Stimulated activated CD4-positive, alpha-beta T cell treated with anti-CD3 and anti-CD28 coated beads, Interleukin-1b, Interleukin-23, amount 100 ng/mL, for 1 hour (primary cell): ENCODE data around the gene SC5D.

Experiments
- DNase-seq, 2 donors: peaks; one replicate each; pipeline ENCODE4 v3.0.0-alpha.2; 2020; ENCODE audit warnings: low read depth in 2 of 2

Gene SC5D

GRCh38 chr11:121292495-121293287 lies at the start of gene SC5D:
SC5D (plus strand) TSS chr11:121292771; CDS start chr11:121303376, 10,605 bp downstream.
- DNase-seq: peak; percentile 80 to 86

GRCh38 chr11:121244884-121245283 lies 47.7 kb upstream of the SC5D start:
- no peak for DNase-seq

GRCh38 chr11:121246021-121246768 lies 46.4 kb upstream of the SC5D start:
- DNase-seq: no peak

- DNase-seq: no peak
Measured at GRCh38 chr11:121246769-121247035, 45.9 kb upstream of the SC5D start.

- no peak for DNase-seq
Measured at GRCh38 chr11:121248496-121248895, 44.1 kb upstream of the SC5D start.

- DNase-seq: no peak
Measured at GRCh38 chr11:121249039-121249663, 43.4 kb upstream of the SC5D start.

- DNase-seq: no peak
Measured at GRCh38 chr11:121250843-121251242, 41.7 kb upstream of the SC5D start.

- no peak for DNase-seq
Measured at GRCh38 chr11:121253951-121254350, 38.6 kb upstream of the SC5D start.

- DNase-seq: no peak
Measured at GRCh38 chr11:121254756-121255155, 37.8 kb upstream of the SC5D start.

- DNase-seq: no peak
Measured at GRCh38 chr11:121255473-121256125, 37.0 kb upstream of the SC5D start.

- DNase-seq: no peak
Measured at GRCh38 chr11:121257289-121257688, 35.3 kb upstream of the SC5D start.

GRCh38 chr11:121257976-121258375 lies 34.6 kb upstream of the SC5D start:
- no peak for DNase-seq

- DNase-seq: no peak
Measured at GRCh38 chr11:121265586-121265985, 27.0 kb upstream of the SC5D start.

GRCh38 chr11:121268581-121268980 lies 24.0 kb upstream of the SC5D start:
- DNase-seq: no peak

- DNase-seq: no peak
Measured at GRCh38 chr11:121270001-121270678, 22.4 kb upstream of the SC5D start.

GRCh38 chr11:121274332-121274991 lies 18.1 kb upstream of the SC5D start:
- no peak for DNase-seq

GRCh38 chr11:121281698-121282097 lies 10.9 kb upstream of the SC5D start:
- DNase-seq: no peak

GRCh38 chr11:121282386-121282785 lies 10.2 kb upstream of the SC5D start:
- DNase-seq: no peak

- DNase-seq: no peak
Measured at GRCh38 chr11:121282886-121283502, 9.6 kb upstream of the SC5D start.

GRCh38 chr11:121291319-121291718 lies 1.3 kb upstream of the SC5D start:
- DNase-seq: no peak
